HEK293T (cell line): ENCODE data around the gene AMBP.

Source experiments
- BHLHE40 ChIP-seq: fragments of 450-650 bp; IDR thresholded peaks from 2 replicates; pipeline ENCODE4 v1.6.1; 2016; ENCODE audit warnings: mild to moderate bottlenecking, moderate library complexity, borderline replicate concordance
- FOXA1 ChIP-seq: fragments of 450-650 bp; IDR thresholded peaks from 2 replicates; pipeline ENCODE4 v1.6.1; 2016; ENCODE audit warnings: mild to moderate bottlenecking
- FOXM1 ChIP-seq: fragments of 450-650 bp; IDR thresholded peaks from 2 replicates; pipeline ENCODE4 v1.6.1; 2017; ENCODE audit warnings: mild to moderate bottlenecking, borderline replicate concordance
- NFRKB ChIP-seq: fragments of 450-650 bp; IDR thresholded peaks from 2 replicates; pipeline ENCODE4 v1.6.1; 2016; ENCODE audit warnings: mild to moderate bottlenecking, moderate library complexity
- TARDBP ChIP-seq: fragments of 450-650 bp; IDR thresholded peaks from 2 replicates; pipeline ENCODE4 v1.6.1; 2016

DNA sequence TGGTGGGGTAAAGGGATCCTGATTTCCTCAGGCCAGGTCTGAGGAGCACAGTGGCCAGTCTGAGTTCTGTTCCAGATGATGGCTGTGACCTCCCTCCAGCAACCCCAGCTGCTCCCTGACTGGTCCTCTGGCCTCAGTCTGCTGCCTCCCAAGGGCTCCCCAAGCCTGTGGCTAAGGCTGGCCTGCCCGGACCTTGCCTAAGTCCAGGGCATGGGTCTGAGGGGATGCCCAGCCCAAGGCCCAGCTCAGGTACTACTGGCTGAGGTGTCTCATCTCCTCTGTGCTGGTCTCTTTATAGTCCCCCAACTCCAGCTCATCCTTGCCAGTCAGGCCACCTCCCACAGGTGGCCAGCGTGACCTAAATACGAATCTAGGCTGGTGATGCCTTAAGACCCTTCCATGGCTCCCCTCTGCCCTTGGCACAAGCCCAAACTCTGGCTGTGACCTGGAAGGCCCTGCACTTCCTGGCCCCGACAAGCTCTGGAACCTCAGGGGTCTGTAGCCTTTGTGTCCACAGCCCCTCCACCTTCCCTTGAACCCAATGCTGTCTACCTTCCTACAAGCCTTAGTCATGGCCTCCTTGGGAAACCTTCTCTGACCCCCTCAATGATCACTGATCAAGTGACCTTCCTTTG is 11.2 kb upstream of the AMBP start:
- TF ChIP-seq TARDBP (no peak), FOXM1 (no peak), NFRKB (no peak), BHLHE40 (no peak), FOXA1 (no peak)
